Measurements from ENCODE around the gene TAOK2.
"Not testable (repeated sequence)": the region's sequence is repeated elsewhere in the genome, so short reads cannot be mapped to it uniquely, and the experiment has no call there.

The TAOK2 gene

DNA sequence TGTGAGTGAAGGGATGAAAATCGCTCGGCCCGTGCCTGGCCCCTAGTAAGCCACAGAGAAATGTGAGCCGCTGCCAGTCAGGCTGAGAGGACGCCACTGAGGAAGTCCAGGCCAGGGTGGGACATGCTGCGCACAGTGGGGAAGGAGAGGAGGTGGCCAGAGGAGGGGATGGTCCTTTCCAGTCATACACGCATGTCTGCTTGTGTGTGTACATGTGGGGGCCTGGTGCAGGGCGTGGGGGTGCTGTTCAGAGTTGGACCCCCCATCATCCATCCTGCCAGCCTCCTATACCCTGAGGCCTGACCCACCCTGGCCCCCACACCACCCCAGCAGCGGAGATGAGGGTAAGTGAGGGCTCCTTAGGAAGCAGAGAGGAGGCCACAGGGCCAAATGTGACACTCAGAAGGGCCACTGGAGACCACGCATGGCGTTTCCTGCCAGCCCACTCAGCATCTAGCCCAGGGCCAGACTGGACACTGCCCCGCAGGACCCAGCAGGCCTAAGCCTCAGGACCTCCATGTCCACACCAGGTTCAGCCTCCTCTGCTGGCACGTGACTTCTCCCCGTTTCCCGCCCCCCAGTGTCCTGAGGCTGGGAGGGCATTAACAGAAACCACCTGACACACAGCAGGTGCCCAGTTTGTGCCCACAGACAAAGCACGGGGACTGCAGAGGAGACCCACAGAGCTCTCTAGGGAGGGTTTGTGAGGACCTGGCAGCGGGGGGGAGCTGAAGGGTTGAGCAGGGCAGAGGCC lies 30.2 kb downstream of the TAOK2 start:
- DNase-seq (ENCODE audit: low read depth in 2 of 2), result no peak

DNA sequence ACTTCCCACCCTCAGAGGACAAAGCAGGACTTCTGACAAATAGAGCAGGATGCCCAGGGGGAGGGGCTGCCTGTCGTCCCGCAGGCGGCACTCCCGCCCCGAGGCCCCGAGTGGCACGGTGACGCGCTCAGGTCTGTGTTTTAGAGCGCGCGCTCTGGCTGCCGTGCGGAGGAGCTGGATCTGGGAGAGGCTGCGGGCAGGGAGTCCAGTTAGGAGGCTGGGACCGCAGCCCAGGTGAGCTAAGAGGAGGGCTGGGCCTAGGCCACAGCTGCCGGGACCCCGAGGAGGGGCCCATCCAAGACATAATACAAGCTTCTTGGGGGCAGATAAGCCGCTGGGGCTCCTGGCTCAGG lies 30.7 kb downstream of the TAOK2 start:
- no peak for DNase-seq (ENCODE audit: low read depth in 2 of 2)

- no peak for DNase-seq (ENCODE audit: low read depth in 2 of 2)
Observed at GRCh38 chr16:30004811-30005242, 31.2 kb downstream of the TAOK2 start.

DNA sequence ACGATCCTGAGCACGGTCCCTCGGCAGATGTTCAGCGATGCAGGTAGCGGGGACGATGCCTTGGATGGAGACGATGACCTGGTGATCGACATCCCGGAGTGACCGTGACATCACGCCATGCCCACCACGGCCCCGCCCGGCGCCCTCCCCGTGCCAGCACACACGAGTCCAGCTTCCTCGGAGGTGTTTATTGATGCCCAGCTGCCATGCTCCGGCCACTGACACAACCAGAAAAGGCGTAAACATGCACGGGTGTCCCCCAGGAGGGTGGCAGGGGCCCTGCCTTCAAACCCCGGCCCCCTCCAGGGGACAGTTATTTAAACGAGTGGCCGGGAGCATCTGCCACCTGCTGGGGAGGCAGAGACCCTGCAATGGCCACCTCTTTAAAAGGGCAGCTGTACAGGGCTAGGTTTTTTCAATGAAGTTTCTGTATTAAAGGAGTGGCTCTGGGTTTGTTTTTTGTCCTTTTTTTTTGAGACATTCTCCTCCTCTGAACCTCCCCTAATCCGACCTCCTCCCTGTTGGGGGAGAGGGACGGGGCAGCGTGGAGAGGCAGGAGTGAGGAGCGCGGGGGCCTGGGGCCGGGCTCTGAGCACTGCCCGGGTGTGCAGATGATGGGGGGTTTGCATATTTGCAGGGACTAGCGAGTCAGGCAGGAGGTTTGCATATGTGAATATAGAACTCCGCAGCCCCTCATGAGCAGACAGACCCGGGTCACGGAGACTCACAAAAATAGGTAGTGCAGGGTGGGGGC lies 31.9 kb downstream of the TAOK2 start:
- DNase-seq (ENCODE audit: low read depth in 2 of 2), result no peak

- no peak for DNase-seq (ENCODE audit: low read depth in 2 of 2)
Observed at GRCh38 chr16:30006095-30006473, 32.4 kb downstream of the TAOK2 start.

DNA sequence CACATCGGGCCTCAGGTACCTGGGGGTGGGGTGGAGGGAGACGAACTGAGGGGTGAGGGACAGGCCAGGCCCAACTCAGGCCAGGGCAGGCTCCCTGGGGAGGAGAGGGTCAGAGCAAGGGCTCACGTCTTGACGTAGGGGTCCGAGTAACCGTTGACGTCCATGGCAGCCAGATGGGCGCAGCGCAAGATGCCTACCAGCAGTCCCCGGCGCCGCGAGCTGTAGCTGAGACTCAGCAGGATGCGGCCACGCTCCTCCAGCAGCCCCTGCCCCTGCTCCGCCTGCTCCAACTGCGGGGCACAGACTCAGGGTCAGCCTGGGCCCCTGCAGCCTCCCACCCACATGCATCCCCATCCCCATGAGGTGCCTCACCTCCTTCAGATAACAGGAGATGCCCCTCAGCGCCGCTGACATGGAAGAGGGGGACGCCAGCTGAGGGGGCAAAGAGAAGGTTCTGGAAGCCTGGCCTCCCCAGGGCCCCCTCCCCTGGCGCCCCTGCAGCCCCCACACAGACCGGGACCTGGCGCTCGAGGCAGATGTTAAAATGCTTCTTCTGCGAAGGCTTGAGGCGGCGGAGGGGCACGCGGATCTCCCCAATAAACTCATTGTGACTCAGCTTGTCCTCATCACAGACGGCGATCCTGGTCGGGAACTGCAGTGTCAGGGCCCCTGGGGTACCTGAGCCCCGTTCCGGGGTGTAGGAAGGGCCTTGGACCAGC lies 33.1 kb downstream of the TAOK2 start:
- no peak for DNase-seq (ENCODE audit: low read depth in 2 of 2)

- DNase-seq (ENCODE audit: low read depth in 2 of 2), result no peak
Observed at GRCh38 chr16:30007378-30007895, 33.8 kb downstream of the TAOK2 start.

- DNase-seq (ENCODE audit: low read depth in 2 of 2), result no peak
Observed at GRCh38 chr16:30009085-30009862, 35.6 kb downstream of the TAOK2 start.

DNA sequence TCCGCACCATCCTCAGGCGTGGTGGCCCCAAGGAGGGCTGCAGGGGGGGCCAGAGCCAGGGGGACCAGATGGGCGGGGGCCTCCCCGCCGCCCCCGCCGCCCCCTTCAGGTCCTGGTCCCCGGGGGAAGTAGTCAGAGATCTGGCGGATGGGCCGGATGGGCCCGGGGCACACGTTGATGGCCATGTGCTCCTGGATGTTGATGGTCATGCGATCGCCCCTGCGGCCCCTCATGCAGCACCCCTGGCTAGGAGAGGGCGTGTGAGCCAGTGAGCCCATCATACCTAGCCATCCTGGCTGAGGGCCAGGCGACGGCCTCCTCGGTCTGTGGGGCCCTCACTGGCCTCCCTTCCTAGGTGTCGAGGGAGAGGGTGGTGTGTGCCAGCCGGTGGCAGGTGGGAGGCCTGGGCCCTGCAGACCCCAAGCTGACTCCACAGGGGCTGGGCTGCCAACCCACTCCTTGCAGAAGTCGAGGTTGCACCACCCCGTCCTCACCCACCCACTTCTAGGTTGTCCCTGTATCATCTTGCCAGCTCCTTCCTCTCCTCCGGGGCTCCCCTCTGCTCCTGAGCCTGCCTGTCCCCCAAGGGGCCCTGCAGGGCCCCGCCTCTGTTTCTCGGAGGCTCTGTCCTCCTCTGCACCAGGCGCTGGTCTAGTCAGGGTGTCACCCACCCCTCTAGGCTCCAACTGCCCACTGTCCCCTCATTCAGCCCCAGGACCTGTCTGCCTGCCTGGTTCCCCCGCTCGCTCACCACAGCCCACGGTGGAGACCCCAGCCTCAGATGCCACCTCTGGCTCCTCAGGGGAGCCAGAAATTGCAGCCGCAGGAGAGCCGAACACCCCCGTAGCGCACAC lies 36.5 kb downstream of the TAOK2 start:
- DNase-seq (ENCODE audit: low read depth in 2 of 2), result no peak

GRCh38 chr16:30010844-30011713 lies 37.4 kb downstream of the TAOK2 start, which contains the start of gene DOC2A:
Gene DOC2A, minus strand, starts transcription at chr16:30011027. Its CDS starts 805 bp downstream, at chr16:30010222.
- no peak for DNase-seq (ENCODE audit: low read depth in 2 of 2)

DNA sequence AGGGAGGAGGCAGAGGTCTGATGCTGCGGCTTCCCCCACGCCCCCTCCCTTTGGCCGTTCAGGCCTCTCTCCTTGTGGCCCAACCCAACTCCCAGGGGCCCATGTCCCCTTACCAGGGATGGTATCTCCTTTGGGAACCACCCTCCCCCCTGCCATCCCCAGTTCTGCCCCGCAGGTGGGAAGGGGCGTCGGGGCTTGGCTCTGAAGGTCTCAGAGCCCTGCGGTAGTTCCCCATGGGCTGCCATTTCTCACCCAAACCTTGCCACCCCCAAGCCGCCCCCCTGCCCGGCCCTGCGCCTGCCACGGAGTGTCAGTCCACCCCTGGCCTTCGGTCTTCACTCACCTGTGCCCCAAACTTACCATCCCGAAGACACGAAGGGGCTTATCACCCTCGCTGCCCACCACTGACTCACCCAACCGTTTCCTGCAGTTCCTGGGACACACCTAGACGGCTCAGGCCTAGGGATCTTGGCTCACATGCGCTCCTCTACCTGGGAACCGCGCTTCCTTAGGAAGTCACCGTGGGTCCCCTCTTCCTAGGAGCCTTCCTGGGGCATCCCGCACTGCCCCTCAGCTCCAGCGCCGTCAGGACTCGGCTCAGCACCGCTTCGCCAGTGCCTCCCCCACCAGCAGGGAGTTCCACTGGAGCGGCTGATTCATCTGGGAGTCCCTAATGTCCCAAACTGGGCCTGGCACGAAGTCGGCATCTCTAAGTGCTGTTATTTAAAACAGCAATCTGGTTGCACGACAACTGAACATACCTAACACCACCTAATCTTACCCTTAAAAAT lies 38.2 kb downstream of the TAOK2 start:
- DNase-seq (ENCODE audit: low read depth in 2 of 2), result no peak

DNA sequence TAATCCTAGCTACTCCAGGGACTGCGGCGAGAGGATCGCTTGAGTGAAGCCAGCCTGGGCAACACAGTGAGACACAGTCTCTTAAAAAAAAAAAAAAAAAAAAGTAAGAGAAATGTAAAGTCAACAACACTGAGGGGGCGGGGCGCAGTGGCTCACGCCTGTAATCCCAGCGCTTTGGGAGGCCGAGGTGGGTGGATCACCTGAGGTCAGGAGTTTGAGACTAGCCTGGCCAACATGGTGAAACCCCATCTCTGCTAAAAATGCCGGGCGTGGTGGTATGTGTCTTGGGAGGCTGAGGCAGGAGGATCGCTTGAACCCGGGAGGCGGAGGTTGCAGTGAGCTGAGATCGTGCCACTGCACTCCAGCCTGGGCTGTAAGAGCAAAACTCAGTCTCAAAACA lies 38.9 kb downstream of the TAOK2 start:
- DNase-seq (ENCODE audit: low read depth in 2 of 2), result not testable (repeated sequence)

DNA sequence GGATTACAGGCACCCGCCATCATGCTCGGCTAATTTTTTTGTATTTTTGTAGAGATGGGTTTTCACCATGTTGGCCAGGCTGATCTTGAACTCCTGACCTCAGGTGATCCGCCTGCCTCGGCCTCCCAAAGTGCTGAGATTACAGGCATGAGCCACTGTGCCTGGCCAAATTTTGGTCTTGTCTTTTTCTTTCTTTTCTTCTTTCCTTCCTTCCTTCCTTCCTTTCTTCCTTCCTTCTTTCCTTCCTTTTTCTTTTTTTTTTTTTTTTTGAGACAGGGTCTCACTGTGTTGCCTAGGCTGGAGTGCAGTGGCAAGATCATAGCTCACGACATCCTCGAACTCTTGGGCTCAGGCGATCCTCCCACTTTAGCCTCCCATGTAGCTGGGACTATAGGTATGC lies 41.8 kb downstream of the TAOK2 start:
- not testable (repeated sequence) for DNase-seq (ENCODE audit: low read depth in 2 of 2)

GRCh38 chr16:30016555-30017276 lies 43.0 kb downstream of the TAOK2 start:
- no peak for DNase-seq (ENCODE audit: low read depth in 2 of 2)

DNA sequence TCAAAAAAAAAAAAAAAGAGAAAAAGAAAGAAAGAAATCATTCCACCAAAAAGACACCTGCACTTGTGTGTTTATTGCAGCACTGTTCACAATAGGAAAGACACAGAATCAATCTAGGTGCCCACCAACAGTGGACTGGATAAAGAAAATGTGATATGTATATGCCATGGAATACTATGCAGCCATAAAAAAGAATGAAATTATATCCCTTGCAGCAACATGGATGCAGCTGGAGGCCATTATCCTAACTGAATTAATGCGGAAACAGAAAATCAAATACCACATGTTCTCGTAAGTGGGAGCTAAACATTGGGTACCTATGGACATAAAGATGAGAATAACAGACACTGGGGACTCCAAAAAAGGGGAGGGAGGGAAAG lies 43.6 kb downstream of the TAOK2 start:
- no peak for DNase-seq (ENCODE audit: low read depth in 2 of 2)

GRCh38 chr16:30017937-30018336 lies 44.3 kb downstream of the TAOK2 start:
- DNase-seq (ENCODE audit: low read depth in 2 of 2), result not testable (repeated sequence)

- no peak for DNase-seq (ENCODE audit: low read depth in 2 of 2)
Observed at GRCh38 chr16:30018731-30019158, 45.1 kb downstream of the TAOK2 start.

DNA sequence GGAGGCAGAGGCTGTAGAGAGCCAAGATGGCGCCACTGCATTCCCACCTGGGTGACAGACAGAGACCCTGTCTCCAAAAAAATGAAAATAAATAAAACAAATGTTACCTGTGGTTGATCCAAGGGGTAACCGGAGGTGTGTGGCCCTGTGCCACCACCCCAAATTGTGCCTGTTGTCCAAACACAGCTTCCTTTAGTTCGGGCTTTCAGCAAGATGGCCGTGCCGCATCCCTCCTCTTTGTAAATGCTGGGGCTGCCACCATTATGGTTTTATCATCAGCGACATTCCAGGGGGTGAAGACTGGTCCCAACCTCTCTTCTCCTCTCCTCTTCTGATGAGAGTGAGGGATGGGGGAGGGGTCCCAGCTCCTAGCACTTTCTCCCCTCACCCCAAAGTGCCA lies 49.2 kb downstream of the TAOK2 start, which contains the start of gene C16orf92:
TSS of gene C16orf92 (plus strand) at position 312 of the 400 bp plus-strand sequence. CDS start 143 bp downstream, outside the sequence.
- no peak for DNase-seq (ENCODE audit: low read depth in 2 of 2)
